K562 (cell line): ENCODE data around the gene CT47A7. TPM values are rescaled to one million over a fixed set of nuclear protein-coding genes. Genes with fewer than 3 reads are reported as not detected.
"Not testable (repeated sequence)": the region's sequence is repeated elsewhere in the genome, so short reads cannot be mapped to it uniquely, and the experiment has no call there.

Source experiments
- ATAC-seq: fragments of 200-7000 bp; cut with Tn5 transposase; 3 replicates; pipeline ENCODE4 v1.9.1; 2020; ENCODE audit warnings: moderate library complexity
- BruUV-seq: library from RNA; stranded (reverse); fragments of 400-500 nt; replicated peaks from 2 replicates; lab custom pipeline; 2021; lab: Mats Ljungman, UMichigan
- CTCF ChIA-PET: fragments of 300-600 bp; formaldehyde crosslinking; extraction: SDS; loops from one replicate; lab custom pipeline; 2021; ENCODE audit warnings: low intra/inter-chr PET ratio; lab: Yijun Ruan, JAX
- POLR2A ChIA-PET: fragments of 300-600, 350-650 bp; sonication (Branson Sonifier 250); formaldehyde crosslinking; extraction: SDS; loops from one replicate; lab custom pipeline; 2021; ENCODE audit warnings: antibody characterized with exemption, inconsistent platforms; lab: Yijun Ruan, JAX
- DNase-seq, 4 experiments: peaks; one replicate each; pipeline versions ENCODE4 v3.0.0 to v3.0.0-alpha.2; 2011 to 2018; ENCODE audit warnings: low spot score in 3 of 4, mixed read lengths in 3 of 4; ENCODE audit errors: extremely low read depth in 1 of 4
- FAIRE-seq: peaks from 2 replicates; lab custom pipeline; 2011; peaks lifted over from hg19 to GRCh38; lab: Jason Lieb, UNC
- H2AFZ ChIP-seq: 2 replicates; pipeline ENCODE4 v1.6.0; 2011; ENCODE audit warnings: low read depth, low read length, control low read depth, inconsistent platforms
- H3K27ac ChIP-seq: fragments of 200-600 bp; 3 replicates; pipeline ENCODE4 v1.8.0; 2011; ENCODE audit warnings: low read depth, mild to moderate bottlenecking, control low read depth, inconsistent platforms, low read length, moderate library complexity, mixed read lengths; ENCODE audit errors: extremely low read depth
- H3K27me3 ChIP-seq, 2 experiments: fragments of 300-600 bp in 1 of 2; 2 replicates in 1 of 2; 3 replicates in 1 of 2; pipeline versions ENCODE4 v1.6.0 to v1.8.0; 2011; ENCODE audit warnings: inconsistent platforms in 2 of 2, low read length in 2 of 2, mild to moderate bottlenecking in 1 of 2, mixed read lengths in 1 of 2, moderate library complexity in 1 of 2; ENCODE audit not compliant: control insufficient read depth in 2 of 2, insufficient read depth in 2 of 2
- H3K36me3 ChIP-seq: fragments of 300-600 bp; 3 replicates; pipeline ENCODE4 v1.8.0; 2011; ENCODE audit warnings: mild to moderate bottlenecking, low read length, inconsistent platforms; ENCODE audit not compliant: control insufficient read depth, insufficient read depth
- H3K4me1 ChIP-seq, 2 experiments: fragments of 200-600 bp in 1 of 2; replicated peaks in 1 of 2; 2 replicates in 1 of 2; 3 replicates in 1 of 2; pipeline versions ENCODE4 v1.5.1 to v1.8.0; 2011; ENCODE audit warnings: inconsistent platforms in 2 of 2, low read length in 2 of 2, mild to moderate bottlenecking in 1 of 2, mixed read lengths in 1 of 2, moderate library complexity in 1 of 2; ENCODE audit not compliant: control insufficient read depth in 2 of 2, insufficient read depth in 2 of 2
- H3K4me2 ChIP-seq: 2 replicates; pipeline ENCODE4 v1.6.1; 2011; ENCODE audit warnings: low read length, control low read depth, inconsistent platforms, mixed read lengths; ENCODE audit not compliant: insufficient read depth
- H3K4me3 ChIP-seq: fragments of 200-600 bp; sonication (generic), shearing (Covaris generic); 2 replicates; pipeline ENCODE4 v1.5.1; 2016; ENCODE audit warnings: control low read depth, inconsistent platforms
- H3K79me2 ChIP-seq: fragments of 200-600 bp; 3 replicates; pipeline ENCODE4 v1.8.0; 2011; ENCODE audit warnings: low read length, inconsistent platforms; ENCODE audit not compliant: control insufficient read depth, insufficient read depth
- H3K9ac ChIP-seq, 2 experiments: 2 replicates each; pipeline versions ENCODE4 v1.6.0 to v1.6.1; 2011; ENCODE audit warnings: low read depth in 2 of 2, low read length in 2 of 2, control low read depth in 1 of 2, inconsistent platforms in 1 of 2, mild to moderate bottlenecking in 1 of 2, mixed read lengths in 1 of 2; ENCODE audit not compliant: insufficient read depth in 1 of 2
- H3K9me1 ChIP-seq: one replicate; pipeline ENCODE4 v1.6.0; 2011; ENCODE audit warnings: inconsistent platforms, mild to moderate bottlenecking, low read length, moderate library complexity; ENCODE audit not compliant: control insufficient read depth, insufficient read depth
- H3K9me3 ChIP-seq: replicated peaks from 2 replicates; pipeline ENCODE4 v1.5.1; 2011; ENCODE audit warnings: low read depth, low read length, inconsistent platforms; ENCODE audit not compliant: control insufficient read depth, insufficient read depth
- H4K20me1 ChIP-seq: replicated peaks from 2 replicates; pipeline ENCODE4 v1.6.1; 2011; ENCODE audit warnings: low read length, inconsistent platforms, mixed read lengths; ENCODE audit not compliant: control insufficient read depth, insufficient read depth
- WGBS: fragments of 100-300 bp; shearing (Covaris generic); methylation state at CpG from one replicate; pipeline ENCODE4 v1.1.6; 2016; ENCODE audit warnings: low coverage, mixed read lengths; ENCODE audit not compliant: insufficient coverage; ENCODE audit errors: missing lambda C conversion rate; 5-methylcytosine and 5-hydroxymethylcytosine counted together
- in situ Hi-C: fragments of 300-500 bp; cut with MboI; formaldehyde crosslinking; loops from 4 replicates; pipeline ENCODE4 v1.15.0; 2018; ENCODE audit warnings: inconsistent platforms, mixed read lengths
- intact Hi-C: fragments of 100-400 bp; cut with micrococcal nuclease; formaldehyde crosslinking; loops from 2 replicates; pipeline ENCODE4 v1.14.2; 2022
- polyA plus RNA-seq, 8 experiments: library from polyadenylated mRNA; depleted of rRNA in 4 of 8; stranded (reverse) in 5 of 8; unstranded in 3 of 8; fragments of >200 nt; fragmentation: Nextera tagmentation in 2 of 8; fragmentation: Illumina TruSeq in 1 of 8; extraction: Ambion mirVana in 2 of 8; extraction: Trizol in 1 of 8; gene quantifications; 2 replicates each; pipeline versions ENCODE4 v1.2.1 to v1.2.3, GENCODE V29; 2011 to 2014; ENCODE audit warnings: inconsistent platforms in 1 of 8, missing spikeins in 1 of 8
- small RNA-seq: library from RNA; depleted of rRNA; stranded (forward); fragments of <200 nt; gene quantifications from one replicate; pipeline ENCODE3, GENCODE V24; 2014
- total RNA-seq, 7 experiments: library from RNA; depleted of rRNA in 6 of 7; stranded (reverse); fragments of >200 nt in 6 of 7; fragmentation: Illumina TruSeq in 2 of 7; extraction: Trizol in 2 of 7; gene quantifications; 2 replicates each; pipeline versions ENCODE4 v1.2.1 to v1.2.3, GENCODE V29; 2011 to 2021; ENCODE audit warnings: low replicate concordance in 1 of 7

Gene CT47A7
- total and polyA plus RNA-seq, 9 of the 15 experiments (the other 6 are each of a cell fraction or from before 2014, with no cell fraction given) = 0.42 TPM; not detected in 8

DNA sequence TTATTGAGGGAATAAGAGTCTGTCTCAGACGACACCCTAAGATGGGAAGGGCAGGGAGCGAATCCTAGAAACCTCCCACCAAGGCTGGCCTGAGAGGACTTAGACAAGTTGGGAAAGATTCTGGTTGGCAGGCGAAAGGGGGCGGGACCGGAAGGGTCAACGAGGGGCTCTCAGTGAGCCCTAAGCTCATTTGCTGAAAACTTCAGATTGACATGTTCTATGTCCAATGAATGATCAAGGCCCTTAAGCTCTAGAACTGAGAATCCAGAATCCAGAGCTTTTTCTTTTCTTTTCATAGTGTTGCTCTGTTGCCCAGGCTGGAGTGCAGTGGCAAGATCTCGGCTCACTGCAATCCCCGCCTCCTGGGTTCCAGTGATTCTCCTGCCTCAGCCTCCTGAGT lies 29.3 kb upstream of the CT47A7 start, which contains the start of gene CT47A1:
TSS of gene CT47A1 (minus strand) at position 101 of the 400 bp plus-strand sequence. CDS start 231 bp downstream, outside the sequence.
- no CpG with 5 or more reads among the region's 8 CpGs for WGBS
- FAIRE-seq, H3K79me2 ChIP-seq, H3K27ac ChIP-seq, POLR2A ChIA-PET, H2AFZ ChIP-seq, in situ Hi-C loops, H3K4me1 ChIP-seq, H4K20me1 ChIP-seq, BruUV-seq, H3K4me3 ChIP-seq, intact Hi-C loops, H3K36me3 ChIP-seq, H3K4me2 ChIP-seq, ATAC-seq, H3K9ac ChIP-seq, H3K9me1 ChIP-seq, DNase-seq, H3K9me3 ChIP-seq, CTCF ChIA-PET, H3K27me3 ChIP-seq: not testable (repeated sequence)

Small RNA genes lying within 50 kb of the gene (small RNA-seq; reads per million reads assigned to genes)
- gene AL670379.1 = not detected
- not detected for gene AL670379.10
- not detected for gene AL670379.11
- not detected for gene AL670379.12
- gene AL670379.2 = not detected
- gene AL670379.3 = not detected
- gene AL670379.4 = not detected
- not detected for gene AL670379.5
- gene AL670379.6 = not detected
- gene AL670379.7 = not detected
- gene AL670379.8 = not detected
- not detected for gene AL670379.9

Other genes starting within 250 kb of the CT47A7 start
Only the 7 nearest of the 12 such genes appear.
- not detected in 2 replicates for gene CT47A11, start 19.4 kb downstream of the CT47A7 start, total RNA-seq (2014; rRNA removed)
- not detected in 2 replicates for gene CT47A11, start 19.4 kb downstream of the CT47A7 start, total RNA-seq (2014; rRNA removed; fragmentation: Illumina TruSeq; extraction: Trizol)
- not detected in 2 replicates for gene CT47A11, start 19.4 kb downstream of the CT47A7 start, total RNA-seq (2015; rRNA removed; fragmentation: Illumina TruSeq; extraction: Trizol)
- gene CT47A11, start 19.4 kb downstream of the CT47A7 start, total RNA-seq (2021) = not detected in 2 replicates
- gene CT47A11, start 19.4 kb downstream of the CT47A7 start, polyA plus RNA-seq (2011; rRNA removed) = not detected in 2 replicates
- not detected in 2 replicates for gene CT47A11, start 19.4 kb downstream of the CT47A7 start, polyA plus RNA-seq (2014; fragmentation: Illumina TruSeq; extraction: Trizol)
- gene CT47A11, start 19.4 kb downstream of the CT47A7 start, polyA plus RNA-seq (2014; fragmentation: Nextera tagmentation; extraction: Ambion mirVana) = not detected
- not detected in 2 replicates for gene CT47A11, start 19.4 kb downstream of the CT47A7 start, polyA plus RNA-seq (2014; rRNA removed)
- not detected in 2 replicates for gene CT47A10, start 14.6 kb downstream of the CT47A7 start, total RNA-seq (2014; rRNA removed)
- not detected in 2 replicates for gene CT47A10, start 14.6 kb downstream of the CT47A7 start, total RNA-seq (2014; rRNA removed; fragmentation: Illumina TruSeq; extraction: Trizol)
- not detected in 2 replicates for gene CT47A10, start 14.6 kb downstream of the CT47A7 start, total RNA-seq (2015; rRNA removed; fragmentation: Illumina TruSeq; extraction: Trizol)
- gene CT47A10, start 14.6 kb downstream of the CT47A7 start, total RNA-seq (2021) = not detected in 2 replicates
- not detected in 2 replicates for gene CT47A10, start 14.6 kb downstream of the CT47A7 start, polyA plus RNA-seq (2011; rRNA removed)
- gene CT47A10, start 14.6 kb downstream of the CT47A7 start, polyA plus RNA-seq (2014; fragmentation: Illumina TruSeq; extraction: Trizol) = not detected in 2 replicates
- gene CT47A10, start 14.6 kb downstream of the CT47A7 start, polyA plus RNA-seq (2014; fragmentation: Nextera tagmentation; extraction: Ambion mirVana) = not detected
- not detected in 2 replicates for gene CT47A10, start 14.6 kb downstream of the CT47A7 start, polyA plus RNA-seq (2014; rRNA removed)
- gene CT47A9, start 9.7 kb downstream of the CT47A7 start, total RNA-seq (2014; rRNA removed) = not detected in 2 replicates
- not detected in 2 replicates for gene CT47A9, start 9.7 kb downstream of the CT47A7 start, total RNA-seq (2014; rRNA removed; fragmentation: Illumina TruSeq; extraction: Trizol)
- gene CT47A9, start 9.7 kb downstream of the CT47A7 start, total RNA-seq (2015; rRNA removed; fragmentation: Illumina TruSeq; extraction: Trizol) = not detected in 2 replicates
- gene CT47A9, start 9.7 kb downstream of the CT47A7 start, total RNA-seq (2021) = not detected in 2 replicates
- gene CT47A9, start 9.7 kb downstream of the CT47A7 start, polyA plus RNA-seq (2011; rRNA removed) = not detected in 2 replicates
- not detected in 2 replicates for gene CT47A9, start 9.7 kb downstream of the CT47A7 start, polyA plus RNA-seq (2014; fragmentation: Illumina TruSeq; extraction: Trizol)
- gene CT47A9, start 9.7 kb downstream of the CT47A7 start, polyA plus RNA-seq (2014; fragmentation: Nextera tagmentation; extraction: Ambion mirVana) = not detected
- not detected in 2 replicates for gene CT47A9, start 9.7 kb downstream of the CT47A7 start, polyA plus RNA-seq (2014; rRNA removed)
- gene CT47A8, start 4.9 kb downstream of the CT47A7 start, total RNA-seq (2014; rRNA removed) = not detected in 2 replicates
- not detected in 2 replicates for gene CT47A8, start 4.9 kb downstream of the CT47A7 start, total RNA-seq (2014; rRNA removed; fragmentation: Illumina TruSeq; extraction: Trizol)
- not detected in 2 replicates for gene CT47A8, start 4.9 kb downstream of the CT47A7 start, total RNA-seq (2015; rRNA removed; fragmentation: Illumina TruSeq; extraction: Trizol)
- gene CT47A8, start 4.9 kb downstream of the CT47A7 start, total RNA-seq (2021) = not detected in 2 replicates
- gene CT47A8, start 4.9 kb downstream of the CT47A7 start, polyA plus RNA-seq (2011; rRNA removed) = not detected in 2 replicates
- gene CT47A8, start 4.9 kb downstream of the CT47A7 start, polyA plus RNA-seq (2014; fragmentation: Illumina TruSeq; extraction: Trizol) = not detected in 2 replicates
- gene CT47A8, start 4.9 kb downstream of the CT47A7 start, polyA plus RNA-seq (2014; fragmentation: Nextera tagmentation; extraction: Ambion mirVana) = not detected
- not detected in 2 replicates for gene CT47A8, start 4.9 kb downstream of the CT47A7 start, polyA plus RNA-seq (2014; rRNA removed)
- gene CT47A6, start 4.9 kb upstream of the CT47A7 start, total RNA-seq (2014; rRNA removed) = 0.12 TPM in 1 of 2 replicates, not detected in the other
- not detected in 2 replicates for gene CT47A6, start 4.9 kb upstream of the CT47A7 start, total RNA-seq (2014; rRNA removed; fragmentation: Illumina TruSeq; extraction: Trizol)
- gene CT47A6, start 4.9 kb upstream of the CT47A7 start, total RNA-seq (2015; rRNA removed; fragmentation: Illumina TruSeq; extraction: Trizol) = not detected in 2 replicates
- gene CT47A6, start 4.9 kb upstream of the CT47A7 start, total RNA-seq (2021) = not detected in 2 replicates
- not detected in 2 replicates for gene CT47A6, start 4.9 kb upstream of the CT47A7 start, polyA plus RNA-seq (2011; rRNA removed)
- not detected in 2 replicates for gene CT47A6, start 4.9 kb upstream of the CT47A7 start, polyA plus RNA-seq (2014; fragmentation: Illumina TruSeq; extraction: Trizol)
- gene CT47A6, start 4.9 kb upstream of the CT47A7 start, polyA plus RNA-seq (2014; fragmentation: Nextera tagmentation; extraction: Ambion mirVana) = not detected
- not detected in 2 replicates for gene CT47A6, start 4.9 kb upstream of the CT47A7 start, polyA plus RNA-seq (2014; rRNA removed)
- not detected in 2 replicates for gene CT47A5, start 9.7 kb upstream of the CT47A7 start, total RNA-seq (2014; rRNA removed)
- gene CT47A5, start 9.7 kb upstream of the CT47A7 start, total RNA-seq (2014; rRNA removed; fragmentation: Illumina TruSeq; extraction: Trizol) = not detected in 2 replicates
- not detected in 2 replicates for gene CT47A5, start 9.7 kb upstream of the CT47A7 start, total RNA-seq (2015; rRNA removed; fragmentation: Illumina TruSeq; extraction: Trizol)
- not detected in 2 replicates for gene CT47A5, start 9.7 kb upstream of the CT47A7 start, total RNA-seq (2021)
- not detected in 2 replicates for gene CT47A5, start 9.7 kb upstream of the CT47A7 start, polyA plus RNA-seq (2011; rRNA removed)
- gene CT47A5, start 9.7 kb upstream of the CT47A7 start, polyA plus RNA-seq (2014; fragmentation: Illumina TruSeq; extraction: Trizol) = not detected in 2 replicates
- not detected for gene CT47A5, start 9.7 kb upstream of the CT47A7 start, polyA plus RNA-seq (2014; fragmentation: Nextera tagmentation; extraction: Ambion mirVana)
- not detected in 2 replicates for gene CT47A5, start 9.7 kb upstream of the CT47A7 start, polyA plus RNA-seq (2014; rRNA removed)
- gene CT47A4, start 14.6 kb upstream of the CT47A7 start, total RNA-seq (2014; rRNA removed) = not detected in 2 replicates
- gene CT47A4, start 14.6 kb upstream of the CT47A7 start, total RNA-seq (2014; rRNA removed; fragmentation: Illumina TruSeq; extraction: Trizol) = not detected in 2 replicates
- not detected in 2 replicates for gene CT47A4, start 14.6 kb upstream of the CT47A7 start, total RNA-seq (2015; rRNA removed; fragmentation: Illumina TruSeq; extraction: Trizol)
- not detected in 2 replicates for gene CT47A4, start 14.6 kb upstream of the CT47A7 start, total RNA-seq (2021)
- not detected in 2 replicates for gene CT47A4, start 14.6 kb upstream of the CT47A7 start, polyA plus RNA-seq (2011; rRNA removed)
- not detected in 2 replicates for gene CT47A4, start 14.6 kb upstream of the CT47A7 start, polyA plus RNA-seq (2014; fragmentation: Illumina TruSeq; extraction: Trizol)
- gene CT47A4, start 14.6 kb upstream of the CT47A7 start, polyA plus RNA-seq (2014; fragmentation: Nextera tagmentation; extraction: Ambion mirVana) = not detected
- gene CT47A4, start 14.6 kb upstream of the CT47A7 start, polyA plus RNA-seq (2014; rRNA removed) = not detected in 2 replicates